NCI-H1930 (cell line): Measurements from ENCODE around the gene OPN3.

Source experiments
- DNase-seq, 2 experiments: peaks; one replicate each; lab custom pipeline; 2025; lab: John Stamatoyannopoulos, UW

OPN3 gene

GRCh38 chr1:241589521-241589920 is 50.6 kb downstream of the OPN3 start:
- DNase-seq, result peak; percentile 47 to 55

- DNase-seq, result no peak
These were observed 53.2 kb downstream of the OPN3 start for GRCh38 chr1:241586905-241587512.

GRCh38 chr1:241582921-241583321 is 57.2 kb downstream of the OPN3 start:
- DNase-seq, result no peak

- no peak for DNase-seq
These were observed 60.7 kb downstream of the OPN3 start for GRCh38 chr1:241579434-241579833.

GRCh38 chr1:241574154-241574553 is 66.0 kb downstream of the OPN3 start:
- no peak for DNase-seq

GRCh38 chr1:241569848-241570247 is 70.3 kb downstream of the OPN3 start:
- no peak for DNase-seq

- no peak for DNase-seq
These were observed 79.4 kb downstream of the OPN3 start for GRCh38 chr1:241560849-241561187.

GRCh38 chr1:241560146-241560848 is 79.9 kb downstream of the OPN3 start:
- DNase-seq, result no peak

GRCh38 chr1:241557551-241558193 is 82.5 kb downstream of the OPN3 start:
- no peak for DNase-seq

GRCh38 chr1:241557031-241557430 is 83.1 kb downstream of the OPN3 start:
- no peak for DNase-seq

GRCh38 chr1:241555526-241555925 is 84.6 kb downstream of the OPN3 start:
- DNase-seq, result no peak

- no peak for DNase-seq
These were observed 86.1 kb downstream of the OPN3 start for GRCh38 chr1:241553886-241554592.

GRCh38 chr1:241551759-241552638 is 88.2 kb downstream of the OPN3 start:
- DNase-seq, result no peak

- no peak for DNase-seq
These were observed 89.9 kb downstream of the OPN3 start for GRCh38 chr1:241550318-241550717.

- DNase-seq, result no peak
These were observed 92.2 kb downstream of the OPN3 start for GRCh38 chr1:241548008-241548407.
